Measurements from ENCODE around the gene LARP1B.

LARP1B gene

DNA sequence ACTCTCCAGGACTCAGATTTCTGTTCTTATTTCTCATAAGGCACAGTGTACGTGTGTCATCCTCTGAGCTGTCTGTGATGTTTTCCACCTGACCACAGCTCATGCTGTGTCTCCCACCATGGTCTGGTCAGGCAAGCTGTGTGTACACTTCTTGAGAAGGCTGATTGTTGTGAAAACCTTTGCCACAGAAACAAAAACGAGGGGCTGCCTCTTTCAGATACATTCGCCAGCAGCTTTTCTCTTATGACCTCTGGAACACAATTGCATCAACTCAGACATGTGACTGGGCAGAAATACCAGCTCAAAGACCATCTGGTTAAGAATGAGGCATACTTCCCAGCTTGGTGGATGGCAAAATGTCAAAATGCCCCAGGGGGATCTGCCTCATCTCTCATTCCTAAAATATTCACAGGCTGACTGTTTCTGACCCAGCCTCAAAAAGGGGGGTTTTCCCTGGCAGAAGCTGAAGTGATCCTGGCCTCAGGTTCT is 180.4 kb downstream of the LARP1B start:
- Histone ChIP-seq H3K36me3 (ENCODE audit: control insufficient read depth in 1 of 2, insufficient read depth in 2 of 2, low read length in 2 of 2) (peaks cover 0 to 3% of the 10 kb centered on the region in 2 experiments), H2BK120ac (ENCODE audit: insufficient read depth, low read length, poor library complexity) (no peak overlapping the region), H2AK5ac (ENCODE audit: low read length) (no peak overlapping the region), H3K79me1 (ENCODE audit: low read length) (peaks cover 16% of the 10 kb centered on the region), H3K4ac (ENCODE audit: low read depth, low read length) (no peak overlapping the region), H4K8ac (ENCODE audit: low read depth, low read length) (no peak overlapping the region), H3K4me2 (ENCODE audit: low read length) (no peak overlapping the region), H3K79me2 (ENCODE audit: control insufficient read depth, insufficient read depth, low read length, poor library complexity) (peaks cover 1% of the 10 kb centered on the region), H3K23ac (ENCODE audit: low read length) (no peak overlapping the region), H3K9ac (ENCODE audit: low read length) (no peak overlapping the region), H3K4me1 (ENCODE audit: control insufficient read depth in 1 of 2, insufficient read depth in 2 of 2, low read length in 2 of 2) (peaks cover 8 to 15% of the 10 kb centered on the region in 2 experiments), H3K27me3 (ENCODE audit: insufficient read depth, low read length) (no peaks in the 10 kb centered on the region), H3K9me3 (ENCODE audit: insufficient read depth, low read depth, low read length) (peaks cover 7% of the 10 kb centered on the region), H4K12ac (ENCODE audit: low read depth, low read length) (no peak overlapping the region), H3K14ac (ENCODE audit: low read length) (peak overlapping the region; percentile 8), H3K18ac (ENCODE audit: low read length) (no peak overlapping the region), H3K27ac (ENCODE audit: low read depth, low read length) (peak overlapping the region; percentile 88), H2BK5ac (ENCODE audit: low read depth, low read length, poor library complexity) (no peak overlapping the region), H2BK12ac (ENCODE audit: low read length) (no peak overlapping the region), H3K4me3 (ENCODE audit: low read depth, low read length) (no peak overlapping the region), H4K91ac (ENCODE audit: low read depth, low read length) (no peak overlapping the region), H2AFZ (ENCODE audit: insufficient read depth, low read length, poor library complexity) (no peak overlapping the region)
- WGBS (ENCODE audit: extremely low coverage, insufficient coverage, insufficient read length): no CpG with 5 or more reads among the region's 3 CpGs
- peak; percentile 97 to 99 for DNase-seq

DNA sequence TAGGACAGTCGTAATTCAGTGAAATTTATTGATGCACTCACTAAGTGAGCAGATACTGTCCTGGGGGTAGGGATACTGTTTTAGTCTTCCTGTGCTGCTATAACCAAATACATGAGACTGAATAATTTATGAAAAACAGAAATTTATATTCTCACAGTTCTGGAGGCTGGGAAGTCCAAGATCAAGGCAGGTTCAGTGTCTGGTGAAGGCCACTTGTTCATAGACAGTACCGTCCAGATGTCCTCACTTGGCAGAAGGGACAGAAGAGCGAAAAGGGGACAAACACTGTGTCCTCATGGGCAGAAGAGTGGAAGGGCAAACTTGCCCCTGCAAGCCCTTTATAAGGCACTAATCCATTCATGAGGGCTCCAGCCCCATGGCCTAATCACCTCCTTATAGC is 180.9 kb downstream of the LARP1B start:
- peak overlapping the region; percentile 69 for H3K18ac ChIP-seq (ENCODE audit: low read length)
- H4K8ac ChIP-seq (ENCODE audit: low read depth, low read length): peak overlapping the region; percentile 55
- peak overlapping the region; percentile 90 for H4K91ac ChIP-seq (ENCODE audit: low read depth, low read length)
- WGBS (ENCODE audit: extremely low coverage, insufficient coverage, insufficient read length): no CpG with 5 or more reads among the region's 3 CpGs
- H3K27ac ChIP-seq (ENCODE audit: low read depth, low read length): peak overlapping the region; percentile 84
- H4K12ac ChIP-seq (ENCODE audit: low read depth, low read length): peak overlapping the region; percentile 9
- peaks cover 0 to 4% of the 10 kb centered on the region in 2 experiments for H3K36me3 ChIP-seq (ENCODE audit: control insufficient read depth in 1 of 2, insufficient read depth in 2 of 2, low read length in 2 of 2)
- H3K9me3 ChIP-seq (ENCODE audit: insufficient read depth, low read depth, low read length): peaks cover 7% of the 10 kb centered on the region
- H2BK12ac ChIP-seq (ENCODE audit: low read length): peak overlapping the region; percentile 93
- no peak overlapping the region for H3K4me3 ChIP-seq (ENCODE audit: low read depth, low read length)
- H3K23ac ChIP-seq (ENCODE audit: low read length): no peak overlapping the region
- peak overlapping the region; percentile 84 for H3K14ac ChIP-seq (ENCODE audit: low read length)
- H2AK5ac ChIP-seq (ENCODE audit: low read length): peak overlapping the region; percentile 57
- H2BK5ac ChIP-seq (ENCODE audit: low read depth, low read length, poor library complexity): peak overlapping the region; percentile 95
- no peak overlapping the region for H2AFZ ChIP-seq (ENCODE audit: insufficient read depth, low read length, poor library complexity)
- peak overlapping the region; percentile 95 for H2BK120ac ChIP-seq (ENCODE audit: insufficient read depth, low read length, poor library complexity)
- no peak overlapping the region for H3K9ac ChIP-seq (ENCODE audit: low read length)
- peaks cover 1% of the 10 kb centered on the region for H3K79me2 ChIP-seq (ENCODE audit: control insufficient read depth, insufficient read depth, low read length, poor library complexity)
- H3K4me2 ChIP-seq (ENCODE audit: low read length): no peak overlapping the region
- H3K27me3 ChIP-seq (ENCODE audit: insufficient read depth, low read length): no peaks in the 10 kb centered on the region
- H3K79me1 ChIP-seq (ENCODE audit: low read length): peaks cover 16% of the 10 kb centered on the region
- H3K4ac ChIP-seq (ENCODE audit: low read depth, low read length): peak overlapping the region; percentile 48
- DNase-seq: no peak
- peaks cover 8 to 15% of the 10 kb centered on the region in 2 experiments for H3K4me1 ChIP-seq (ENCODE audit: control insufficient read depth in 1 of 2, insufficient read depth in 2 of 2, low read length in 2 of 2)

DNA sequence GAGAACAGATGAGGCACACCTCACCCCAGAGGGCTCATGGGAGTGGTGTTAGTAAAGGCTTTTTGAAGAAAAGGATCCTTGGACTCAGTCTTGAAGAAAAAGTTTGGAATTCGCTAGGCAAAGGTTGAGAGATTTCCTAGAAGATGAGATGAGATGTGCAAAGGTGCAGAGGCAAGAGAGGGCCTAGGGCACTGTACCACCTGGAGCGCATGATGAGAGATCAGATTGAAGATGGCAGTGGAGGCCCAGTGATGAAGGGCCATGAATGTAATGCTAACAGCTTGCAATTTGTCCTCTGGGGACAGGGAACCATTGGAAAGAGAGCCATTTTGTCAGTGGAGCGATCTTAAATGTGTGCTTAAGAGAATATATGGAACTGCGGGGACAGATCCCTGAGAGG is 181.5 kb downstream of the LARP1B start:
- peaks cover 0 to 4% of the 10 kb centered on the region in 2 experiments for H3K36me3 ChIP-seq (ENCODE audit: control insufficient read depth in 1 of 2, insufficient read depth in 2 of 2, low read length in 2 of 2)
- peak overlapping the region; percentile 95 for H2BK120ac ChIP-seq (ENCODE audit: insufficient read depth, low read length, poor library complexity)
- H3K9ac ChIP-seq (ENCODE audit: low read length): no peak overlapping the region
- peaks cover 1% of the 10 kb centered on the region for H3K79me2 ChIP-seq (ENCODE audit: control insufficient read depth, insufficient read depth, low read length, poor library complexity)
- H2BK12ac ChIP-seq (ENCODE audit: low read length): peak overlapping the region; percentile 93
- peak overlapping the region; percentile 84 for H3K27ac ChIP-seq (ENCODE audit: low read depth, low read length)
- H2AFZ ChIP-seq (ENCODE audit: insufficient read depth, low read length, poor library complexity): no peak overlapping the region
- H3K9me3 ChIP-seq (ENCODE audit: insufficient read depth, low read depth, low read length): peaks cover 7% of the 10 kb centered on the region
- WGBS (ENCODE audit: extremely low coverage, insufficient coverage, insufficient read length): no CpG with 5 or more reads among the region's 4 CpGs
- peaks cover 16% of the 10 kb centered on the region for H3K79me1 ChIP-seq (ENCODE audit: low read length)
- peaks cover 8 to 15% of the 10 kb centered on the region in 2 experiments for H3K4me1 ChIP-seq (ENCODE audit: control insufficient read depth in 1 of 2, insufficient read depth in 2 of 2, low read length in 2 of 2)
- H3K18ac ChIP-seq (ENCODE audit: low read length): no peak overlapping the region
- peak overlapping the region; percentile 84 for H3K14ac ChIP-seq (ENCODE audit: low read length)
- peak; percentile 51 to 69 for DNase-seq
- H3K4me2 ChIP-seq (ENCODE audit: low read length): no peak overlapping the region
- no peak overlapping the region for H3K4me3 ChIP-seq (ENCODE audit: low read depth, low read length)
- no peaks in the 10 kb centered on the region for H3K27me3 ChIP-seq (ENCODE audit: insufficient read depth, low read length)
- no peak overlapping the region for H3K4ac ChIP-seq (ENCODE audit: low read depth, low read length)
- H2AK5ac ChIP-seq (ENCODE audit: low read length): peak overlapping the region; percentile 80
- H4K8ac ChIP-seq (ENCODE audit: low read depth, low read length): peak overlapping the region; percentile 55
- peak overlapping the region; percentile 90 for H4K91ac ChIP-seq (ENCODE audit: low read depth, low read length)
- peak overlapping the region; percentile 95 for H2BK5ac ChIP-seq (ENCODE audit: low read depth, low read length, poor library complexity)
- H3K23ac ChIP-seq (ENCODE audit: low read length): no peak overlapping the region
- no peak overlapping the region for H4K12ac ChIP-seq (ENCODE audit: low read depth, low read length)

- Histone ChIP-seq H2BK5ac (ENCODE audit: low read depth, low read length, poor library complexity) (no peak overlapping the region), H3K27me3 (ENCODE audit: insufficient read depth, low read length) (no peaks in the 10 kb centered on the region), H3K4me1 (ENCODE audit: control insufficient read depth in 1 of 2, insufficient read depth in 2 of 2, low read length in 2 of 2) (peaks cover 8 to 15% of the 10 kb centered on the region in 2 experiments), H3K4me3 (ENCODE audit: low read depth, low read length) (no peak overlapping the region), H3K9ac (ENCODE audit: low read length) (no peak overlapping the region), H3K36me3 (ENCODE audit: control insufficient read depth in 1 of 2, insufficient read depth in 2 of 2, low read length in 2 of 2) (peaks cover 0 to 4% of the 10 kb centered on the region in 2 experiments), H4K12ac (ENCODE audit: low read depth, low read length) (no peak overlapping the region), H2BK120ac (ENCODE audit: insufficient read depth, low read length, poor library complexity) (no peak overlapping the region), H3K18ac (ENCODE audit: low read length) (no peak overlapping the region), H3K79me1 (ENCODE audit: low read length) (peaks cover 16% of the 10 kb centered on the region), H3K23ac (ENCODE audit: low read length) (no peak overlapping the region), H3K79me2 (ENCODE audit: control insufficient read depth, insufficient read depth, low read length, poor library complexity) (peaks cover 1% of the 10 kb centered on the region), H3K4me2 (ENCODE audit: low read length) (no peak overlapping the region), H4K91ac (ENCODE audit: low read depth, low read length) (no peak overlapping the region), H2AK5ac (ENCODE audit: low read length) (no peak overlapping the region), H3K9me3 (ENCODE audit: insufficient read depth, low read depth, low read length) (peaks cover 7% of the 10 kb centered on the region), H3K27ac (ENCODE audit: low read depth, low read length) (no peak overlapping the region), H2BK12ac (ENCODE audit: low read length) (no peak overlapping the region), H3K4ac (ENCODE audit: low read depth, low read length) (no peak overlapping the region), H3K14ac (ENCODE audit: low read length) (no peak overlapping the region), H4K8ac (ENCODE audit: low read depth, low read length) (no peak overlapping the region), H2AFZ (ENCODE audit: insufficient read depth, low read length, poor library complexity) (no peak overlapping the region)
- no CpG with 5 or more reads among the region's 2 CpGs for WGBS (ENCODE audit: extremely low coverage, insufficient coverage, insufficient read length)
- DNase-seq: peak in 1 of 2 donors; percentile 42
Observed at GRCh38 chr4:128244379-128244778, 183.3 kb downstream of the LARP1B start.
